Stromal cell of bone marrow (primary cell): ENCODE data around the gene NEFH.
A peak's percentile ranks its signal among the peaks of the same experiment; 100 is the strongest.

Experiments
- DNase-seq: peaks from one replicate; pipeline ENCODE4 v3.0.0-alpha.2; 2012; ENCODE audit warnings: low read depth

Gene NEFH

DNA sequence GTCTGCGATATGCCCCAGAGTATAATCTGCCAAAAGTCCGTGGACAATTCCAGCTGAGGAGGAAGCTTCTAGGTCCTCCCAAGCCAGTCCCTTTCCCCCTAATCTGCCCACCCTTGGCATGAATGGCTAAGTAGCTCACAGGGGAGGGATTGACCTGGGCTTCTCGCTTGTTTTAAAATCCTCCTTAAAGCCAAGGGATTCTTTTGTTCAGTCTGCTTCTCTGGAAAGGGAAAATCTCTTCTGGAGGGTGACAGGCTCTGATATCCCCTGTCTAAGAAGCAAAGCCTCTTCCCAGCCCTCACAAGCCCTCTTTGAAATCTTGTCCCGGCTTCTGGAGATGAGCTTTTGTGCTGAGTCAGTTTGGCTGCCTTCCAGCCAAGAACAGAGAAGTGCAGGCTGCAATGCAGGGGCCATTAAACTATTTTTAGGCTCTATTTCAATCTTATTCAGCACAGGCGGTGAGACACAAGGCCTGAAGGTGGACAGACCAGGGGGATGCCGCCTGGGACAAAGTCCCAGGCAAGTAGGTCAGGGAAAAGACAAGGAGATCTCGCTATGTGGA is 23.9 kb downstream of the NEFH start:
- DNase-seq, result peak; percentile 41

- DNase-seq, result no peak
These were observed 29.3 kb downstream of the NEFH start for GRCh38 chr22:29509298-29509697.

GRCh38 chr22:29509815-29510214 is 29.8 kb downstream of the NEFH start:
- DNase-seq, result no peak

DNA sequence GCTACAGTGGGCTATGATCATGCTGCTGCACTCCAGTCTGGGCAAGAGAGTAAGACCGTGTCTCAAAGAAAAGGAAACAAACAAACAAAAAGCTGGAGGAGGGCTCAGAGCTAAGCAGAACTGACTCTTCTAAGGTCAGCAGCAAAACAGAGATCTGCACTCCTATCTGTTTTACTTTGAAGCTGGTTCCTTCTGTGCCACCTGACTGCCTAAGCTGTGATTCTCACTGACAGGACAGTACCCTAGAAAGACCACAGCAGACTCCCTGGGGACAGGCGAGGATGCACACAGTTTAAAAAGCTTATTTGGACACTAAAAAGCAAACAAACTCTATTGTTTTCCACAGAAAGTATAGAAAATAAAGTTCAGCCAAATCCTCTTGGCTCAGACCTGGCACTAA is 30.5 kb downstream of the NEFH start:
- DNase-seq, result no peak

DNA sequence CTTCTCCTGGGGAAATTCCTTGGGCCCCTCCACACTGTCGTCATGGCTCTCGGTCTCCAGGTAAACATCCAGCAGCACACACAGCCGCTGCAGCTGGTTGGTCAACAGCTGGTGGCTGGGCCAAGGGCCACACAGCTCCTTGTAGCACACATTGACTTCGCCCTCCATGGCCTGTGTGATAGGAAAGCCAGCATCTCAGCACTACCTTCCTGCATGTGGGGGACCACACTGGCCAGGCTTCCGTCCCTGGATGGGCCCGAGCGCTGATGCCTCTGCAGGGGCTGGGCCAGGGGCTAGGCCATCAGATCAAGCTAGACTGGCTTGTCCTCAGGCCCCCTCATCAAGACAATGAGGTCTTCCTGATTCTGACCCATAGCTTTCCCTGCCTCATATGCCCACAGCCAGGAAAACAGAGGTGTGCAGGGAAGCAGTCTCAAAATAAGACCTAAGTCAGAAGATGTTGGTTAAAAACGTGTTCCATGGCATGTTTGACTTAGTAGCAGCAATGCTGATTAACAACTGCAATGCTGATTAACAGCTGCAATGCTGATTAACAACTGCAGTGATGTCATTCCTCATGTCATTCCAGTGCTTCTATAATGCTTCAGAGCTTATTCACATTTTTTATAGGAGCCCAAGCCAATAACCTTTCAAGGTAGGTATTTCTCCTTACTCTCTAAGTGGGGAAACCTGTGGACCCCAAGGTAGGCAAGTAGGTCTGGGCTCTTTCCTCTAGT is 31.3 kb downstream of the NEFH start:
- no peak for DNase-seq

DNA sequence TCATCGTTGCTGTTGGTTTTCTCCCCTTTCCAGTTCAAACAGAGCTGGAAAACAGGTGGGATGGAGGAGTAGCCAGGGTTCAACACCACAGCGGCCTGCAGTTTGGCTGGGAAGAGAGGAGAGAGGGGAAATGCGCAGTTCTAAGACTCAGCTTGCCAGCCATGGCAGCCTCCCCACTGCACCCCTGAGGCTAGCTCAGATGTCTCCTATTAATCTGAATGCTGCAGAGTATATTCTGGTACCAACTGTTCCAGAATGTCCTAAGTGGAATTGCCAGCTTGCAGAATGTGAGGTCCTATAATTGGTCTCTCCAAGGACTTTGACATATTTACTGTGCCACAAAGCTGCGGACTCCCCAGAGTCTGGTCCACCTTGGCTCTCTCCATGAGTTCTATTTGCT is 32.0 kb downstream of the NEFH start:
- DNase-seq, result no peak

DNA sequence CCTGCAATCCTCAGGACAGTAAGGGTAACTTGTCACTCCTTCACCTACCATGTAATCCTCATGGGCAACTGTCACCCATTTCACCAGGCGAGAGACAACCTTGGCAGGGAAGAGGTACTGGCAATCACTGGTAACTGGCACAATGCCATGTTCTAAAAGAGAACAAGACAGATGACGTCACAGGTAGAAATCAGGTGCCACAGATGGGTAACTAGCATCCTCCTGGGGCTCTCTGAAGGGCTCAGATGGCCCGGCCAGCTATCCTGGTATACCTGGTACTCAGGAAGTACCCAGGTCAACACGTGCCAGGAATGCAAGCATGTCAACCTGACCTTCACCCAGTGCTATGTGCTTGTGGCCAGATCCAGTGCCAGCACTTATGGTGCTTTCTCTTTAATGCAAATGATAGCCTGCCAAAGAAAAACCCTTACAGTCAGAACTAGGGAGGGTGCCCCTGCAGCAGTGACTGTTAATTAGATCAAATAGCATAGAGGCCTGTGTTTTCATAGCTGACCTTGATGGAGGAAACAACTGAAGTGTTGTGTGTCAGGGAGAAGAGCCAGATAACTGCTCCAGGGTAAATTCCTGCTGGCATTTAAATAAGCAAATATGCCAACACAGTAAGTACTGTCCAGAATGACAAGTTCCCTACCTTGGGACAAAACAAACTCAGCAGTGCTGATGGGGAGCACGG is 37.3 kb downstream of the NEFH start:
- DNase-seq, result no peak

DNA sequence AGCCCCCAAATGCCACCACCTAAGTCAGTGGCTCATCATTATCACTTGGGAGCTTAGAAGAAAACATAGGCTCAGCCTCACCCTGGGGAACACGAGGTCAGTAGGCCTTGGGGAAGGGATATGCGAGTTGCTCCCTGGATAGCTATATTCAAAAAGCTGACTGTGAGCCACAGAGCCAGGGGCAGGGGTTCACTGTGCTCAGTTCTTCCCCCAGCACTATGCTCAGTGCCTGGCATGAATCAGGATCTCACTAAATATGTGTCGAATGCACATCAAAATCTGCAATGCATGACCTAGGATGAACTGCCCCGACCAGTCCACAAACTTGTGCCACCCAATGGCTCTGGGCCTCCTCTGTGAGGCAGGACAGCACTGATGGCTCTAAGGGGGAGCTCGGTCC is 38.4 kb downstream of the NEFH start:
- no peak for DNase-seq

GRCh38 chr22:29519996-29520395 is 40.0 kb downstream of the NEFH start:
- DNase-seq, result no peak

DNA sequence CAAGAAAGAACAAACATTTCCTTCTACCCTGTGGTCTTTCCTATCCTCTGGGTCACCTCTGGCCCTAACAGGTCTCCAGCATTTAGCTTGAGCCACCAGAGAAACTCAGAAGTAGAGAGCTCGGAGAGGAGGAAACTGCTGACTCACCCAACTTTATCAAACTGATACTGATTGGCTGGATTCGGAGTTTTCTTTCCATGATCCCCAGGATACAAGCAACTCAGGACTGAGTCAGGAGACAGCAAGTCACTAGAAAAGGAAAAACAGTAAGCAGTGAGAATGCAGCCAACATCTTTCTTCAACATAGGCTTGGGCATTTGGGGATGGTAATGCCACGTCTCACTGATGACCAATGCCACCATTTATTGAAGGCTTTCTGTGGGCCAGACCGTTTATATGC is 40.8 kb downstream of the NEFH start:
- peak; percentile 68 for DNase-seq

DNA sequence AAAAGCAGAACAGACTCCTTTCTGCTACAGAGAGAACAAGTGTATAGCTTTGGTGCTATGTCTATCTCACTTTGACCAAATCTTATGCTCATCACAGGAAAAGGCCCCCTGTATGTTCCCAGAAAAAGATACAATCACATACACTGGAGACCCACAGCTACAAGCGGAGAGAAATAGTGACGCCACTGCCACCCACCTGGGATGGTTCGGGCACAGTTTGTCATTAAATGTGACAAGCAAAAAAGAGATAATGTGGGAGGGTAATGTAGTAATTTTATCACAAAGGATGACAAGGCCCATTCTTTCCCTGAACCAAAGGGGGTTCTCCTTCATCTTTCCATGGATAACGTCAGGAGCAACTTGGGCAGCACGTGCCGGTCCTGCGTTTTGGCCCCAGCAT is 41.5 kb downstream of the NEFH start:
- no peak for DNase-seq

GRCh38 chr22:29523761-29524160 is 43.7 kb downstream of the NEFH start:
- DNase-seq, result no peak

DNA sequence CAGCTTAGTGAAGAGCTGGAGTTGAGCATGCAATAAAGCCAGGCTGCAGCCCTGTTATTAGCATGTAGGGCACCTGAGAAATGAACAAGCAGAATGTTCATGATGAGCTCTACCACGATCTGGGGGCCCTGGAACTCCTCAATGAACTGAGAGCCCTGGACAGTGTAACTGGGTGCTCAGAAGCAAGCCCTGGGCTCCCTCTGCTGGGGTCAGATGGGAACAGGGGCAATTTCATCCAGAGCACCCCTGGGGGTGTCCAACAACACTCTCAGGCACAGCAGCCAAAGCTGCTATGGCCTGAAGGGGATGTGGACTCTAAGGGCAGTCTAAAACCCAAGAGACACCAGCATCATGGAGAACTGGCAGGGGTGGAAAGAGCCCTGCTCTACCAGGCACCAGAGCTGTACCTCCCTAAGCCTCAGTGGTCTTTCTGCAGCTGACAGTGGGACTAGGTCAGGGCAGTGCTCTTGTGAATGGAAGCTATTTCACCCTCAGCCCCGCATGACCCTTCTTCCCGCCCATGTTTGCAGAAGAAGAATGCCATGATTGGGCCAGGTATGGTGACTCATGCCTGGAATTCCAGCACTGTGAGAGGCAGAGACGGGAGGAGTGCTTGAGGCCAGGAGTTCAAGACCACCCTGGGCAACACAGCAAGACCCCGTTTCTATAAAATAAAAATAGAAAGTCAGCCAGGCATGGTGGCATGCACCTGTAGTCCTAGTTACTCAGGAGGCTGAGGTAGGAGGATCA is 44.6 kb downstream of the NEFH start:
- DNase-seq, result no peak

GRCh38 chr22:29528144-29528543 is 48.1 kb downstream of the NEFH start:
- no peak for DNase-seq

- no peak for DNase-seq
These were observed 50.7 kb downstream of the NEFH start for GRCh38 chr22:29530716-29531115.

DNA sequence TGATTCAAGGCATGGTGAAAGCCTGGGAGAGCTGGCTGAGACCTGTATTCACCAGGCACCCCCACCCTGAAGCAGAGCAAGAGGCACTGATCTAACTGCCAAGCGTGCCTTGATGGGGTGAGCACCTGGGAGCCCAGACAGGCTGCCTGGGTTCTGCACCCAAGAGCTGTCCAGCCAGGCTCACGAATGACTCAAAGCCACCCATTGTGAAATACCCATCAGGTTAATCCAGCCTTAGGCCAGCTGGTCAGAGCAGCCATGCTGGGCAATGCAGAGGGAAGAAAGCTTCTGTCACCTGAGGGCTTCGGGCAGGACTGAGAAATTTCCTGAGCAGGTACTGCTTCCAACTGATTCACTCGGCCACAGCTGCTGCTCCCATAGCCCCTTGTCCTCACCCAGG is 51.4 kb downstream of the NEFH start:
- no peak for DNase-seq

DNA sequence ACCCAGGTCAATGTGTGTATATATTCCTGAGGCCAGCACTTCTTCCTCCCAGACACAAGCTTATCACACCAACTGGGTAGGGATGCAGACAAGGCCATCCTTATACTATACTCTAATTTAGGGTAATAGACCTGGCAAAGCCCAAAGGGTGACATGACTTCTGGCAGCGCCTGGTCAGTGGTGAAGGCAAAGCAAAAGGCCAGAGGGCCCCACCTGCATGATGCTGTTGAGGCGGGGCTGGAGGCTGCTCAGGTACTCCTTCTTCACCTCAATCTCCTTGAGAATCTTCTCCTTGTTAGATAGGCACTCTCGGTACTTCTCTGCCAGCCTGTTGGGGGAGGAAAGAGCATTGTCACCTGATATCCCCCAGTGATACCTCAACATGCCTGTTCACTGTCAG is 56.4 kb downstream of the NEFH start:
- no peak for DNase-seq

GRCh38 chr22:29539105-29539504 is 59.1 kb downstream of the NEFH start:
- DNase-seq, result no peak
